H1 (cell line): Measurements from ENCODE around the gene SLAMF6. TPM values are rescaled to one million over a fixed set of nuclear protein-coding genes. Genes with fewer than 3 reads are reported as not detected.

Experiments
- CTCF ChIA-PET: fragments of 300-600 bp; sonication (Branson Sonifier 250); formaldehyde crosslinking; loops from one replicate; lab custom pipeline; 2021; ENCODE audit not compliant: partially characterized antibody; lab: Charles Lee
- POLR2A ChIA-PET: fragments of 300-600 bp; sonication (Branson Sonifier 250); formaldehyde crosslinking; loops from one replicate; lab custom pipeline; 2021; ENCODE audit warnings: inconsistent platforms; ENCODE audit not compliant: partially characterized antibody; lab: Charles Lee
- DNase-seq, 2 experiments: peaks; one replicate each; pipeline versions ENCODE4 v3.0.0 to v3.0.0-alpha.2; 2010 to 2022; ENCODE audit warnings: low spot score in 2 of 2, low read depth in 1 of 2, mixed read lengths in 1 of 2
- FAIRE-seq: peaks from 2 replicates; lab custom pipeline; 2011; peaks lifted over from hg19 to GRCh38; lab: Jason Lieb, UNC
- H2AFZ ChIP-seq: 2 replicates; pipeline ENCODE4 v1.8.1; 2012; ENCODE audit warnings: low read length, inconsistent platforms
- H2AK5ac ChIP-seq: 2 replicates; pipeline ENCODE4 v1.6.1; 2013; ENCODE audit warnings: low read depth, low read length
- H2BK120ac ChIP-seq: replicated peaks from 2 replicates; pipeline ENCODE3; 2013; ENCODE audit warnings: low read depth, low read length, inconsistent platforms
- H2BK12ac ChIP-seq: 2 replicates; pipeline ENCODE4 v1.6.1; 2013; ENCODE audit warnings: low read depth, low read length
- H2BK15ac ChIP-seq: 2 replicates; pipeline ENCODE4 v1.6.1; 2013; ENCODE audit warnings: low read length
- H2BK20ac ChIP-seq: 2 replicates; pipeline ENCODE4 v1.6.1; 2013; ENCODE audit warnings: low read length
- H2BK5ac ChIP-seq: 2 replicates; pipeline ENCODE4 v1.6.1; 2013; ENCODE audit warnings: low read depth, low read length
- H3K14ac ChIP-seq: 2 replicates; pipeline ENCODE4 v1.6.1; 2013; ENCODE audit warnings: inconsistent platforms; ENCODE audit not compliant: insufficient read length
- H3K18ac ChIP-seq: 2 replicates; pipeline ENCODE4 v1.6.1; 2013; ENCODE audit warnings: low read length; ENCODE audit errors: extremely low read depth
- H3K23ac ChIP-seq: 2 replicates; pipeline ENCODE4 v1.6.1; 2013; ENCODE audit warnings: inconsistent platforms; ENCODE audit not compliant: insufficient read length
- H3K23me2 ChIP-seq: 2 replicates; pipeline ENCODE4 v1.6.1; 2013; ENCODE audit warnings: low read depth, low read length
- H3K27ac ChIP-seq: 2 replicates; pipeline ENCODE4 v1.6.1; 2011; ENCODE audit warnings: low read depth, low read length, inconsistent platforms
- H3K27me3 ChIP-seq, 4 experiments: replicated peaks in 1 of 4; 1 replicate in 1 of 4; 2 replicates in 3 of 4; pipeline versions ENCODE4 v1.6.1 to v1.8.1; 2011 to 2013; ENCODE audit warnings: low read length in 3 of 4, mild to moderate bottlenecking in 3 of 4, inconsistent platforms in 2 of 4, mixed read lengths in 2 of 4, moderate library complexity in 1 of 4; ENCODE audit not compliant: control insufficient read depth in 3 of 4, insufficient read depth in 3 of 4; ENCODE audit errors: extremely low read depth in 1 of 4
- H3K36me3 ChIP-seq, 4 experiments: 2 replicates each; pipeline versions ENCODE4 v1.6.1 to v1.8.1; 2011 to 2013; ENCODE audit warnings: mild to moderate bottlenecking in 4 of 4, low read length in 3 of 4, moderate library complexity in 2 of 4, control low read depth in 1 of 4, inconsistent platforms in 1 of 4; ENCODE audit not compliant: insufficient read depth in 4 of 4, control insufficient read depth in 2 of 4
- H3K4ac ChIP-seq: replicated peaks from 2 replicates; pipeline ENCODE3; 2013; ENCODE audit warnings: low read length, low read depth, mixed read lengths, inconsistent platforms; ENCODE audit not compliant: insufficient read length
- H3K4me1 ChIP-seq, 4 experiments: replicated peaks in 1 of 4; 1 replicate in 1 of 4; 2 replicates in 3 of 4; pipeline versions ENCODE4 v1.6.1 to v1.8.1; 2011 to 2013; ENCODE audit warnings: low read length in 3 of 4, inconsistent platforms in 2 of 4, mixed read lengths in 1 of 4; ENCODE audit not compliant: insufficient read depth in 4 of 4, control insufficient read depth in 3 of 4
- H3K4me2 ChIP-seq, 2 experiments: 2 replicates each; pipeline versions ENCODE4 v1.6.1 to v1.8.1; 2011 to 2013; ENCODE audit warnings: low read depth in 2 of 2, low read length in 2 of 2, control low read depth in 1 of 2, inconsistent platforms in 1 of 2, mild to moderate bottlenecking in 1 of 2; ENCODE audit not compliant: insufficient read depth in 1 of 2
- H3K4me3 ChIP-seq, 4 experiments: fragments of 200-600, 300-600 bp in 1 of 4; sonication (generic), shearing (Covaris generic), sonication (Bioruptor Twin) in 1 of 4; 2 replicates each; pipeline versions ENCODE4 v1.5.1 to v1.8.1; 2011 to 2016; ENCODE audit warnings: low read length in 4 of 4, low read depth in 3 of 4, control low read depth in 2 of 4, inconsistent platforms in 2 of 4, mild to moderate bottlenecking in 2 of 4, mixed read lengths in 1 of 4, moderate library complexity in 1 of 4; ENCODE audit not compliant: insufficient read depth in 2 of 4; ENCODE audit errors: extremely low read depth in 1 of 4
- H3K56ac ChIP-seq: replicated peaks from 2 replicates; pipeline ENCODE3; 2013; ENCODE audit warnings: low read depth, mild to moderate bottlenecking, mixed read lengths, low read length, inconsistent platforms; ENCODE audit not compliant: insufficient read length
- H3K79me1 ChIP-seq: 2 replicates; pipeline ENCODE4 v1.6.1; 2013; ENCODE audit warnings: low read depth, low read length, control low read depth
- H3K79me2 ChIP-seq, 2 experiments: 2 replicates each; pipeline versions ENCODE4 v1.6.1 to v1.8.1; 2012 to 2013; ENCODE audit warnings: low read length in 2 of 2, mild to moderate bottlenecking in 2 of 2, inconsistent platforms in 1 of 2; ENCODE audit not compliant: insufficient read depth in 2 of 2, control insufficient read depth in 1 of 2
- H3K9ac ChIP-seq, 4 experiments: replicated peaks in 1 of 4; 1 replicate in 1 of 4; 2 replicates in 3 of 4; pipeline versions ENCODE4 v1.6.1 to v1.8.1; 2011 to 2013; ENCODE audit warnings: low read depth in 3 of 4, low read length in 3 of 4, control low read depth in 2 of 4, mild to moderate bottlenecking in 2 of 4, moderate library complexity in 2 of 4, inconsistent platforms in 1 of 4; ENCODE audit errors: extremely low read depth in 1 of 4
- H3K9me3 ChIP-seq, 2 experiments: 2 replicates each; pipeline versions ENCODE4 v1.6.1 to v1.8.1; 2012 to 2013; ENCODE audit warnings: mild to moderate bottlenecking in 2 of 2, moderate library complexity in 2 of 2, control low read depth in 1 of 2, inconsistent platforms in 1 of 2, low read depth in 1 of 2, low read length in 1 of 2, mixed read lengths in 1 of 2; ENCODE audit not compliant: insufficient read depth in 2 of 2
- H4K20me1 ChIP-seq, 2 experiments: replicated peaks in 1 of 2; 2 replicates each; pipeline versions ENCODE3 to v1.8.1; 2011 to 2013; ENCODE audit warnings: inconsistent platforms in 2 of 2, low read length in 2 of 2, mild to moderate bottlenecking in 1 of 2; ENCODE audit not compliant: insufficient read depth in 2 of 2, control insufficient read depth in 1 of 2
- H4K5ac ChIP-seq: 2 replicates; pipeline ENCODE4 v1.6.1; 2013; ENCODE audit warnings: low read length, low read depth, mixed read lengths, inconsistent platforms; ENCODE audit not compliant: insufficient read length
- H4K8ac ChIP-seq: 2 replicates; pipeline ENCODE4 v1.8.0; 2013; ENCODE audit warnings: mild to moderate bottlenecking, moderate library complexity, low read length, inconsistent platforms; ENCODE audit not compliant: insufficient read depth; ENCODE audit errors: extremely low read depth
- H4K91ac ChIP-seq: replicated peaks from 2 replicates; pipeline ENCODE3; 2013; ENCODE audit warnings: low read length, mixed read lengths, inconsistent platforms; ENCODE audit not compliant: insufficient read length
- BCL11A ChIP-seq, 2 experiments: IDR thresholded peaks; one replicate each; pipeline ENCODE4 v1.6.1; 2011; ENCODE audit warnings: low read depth in 2 of 2, low read length in 2 of 2, mild to moderate bottlenecking in 2 of 2
- CBX8 ChIP-seq: fragments of 300-800, 300-1000 bp; sonication (generic); IDR thresholded peaks from 2 replicates; pipeline ENCODE4 v1.7.1; 2016; ENCODE audit warnings: low read depth, low read length, borderline replicate concordance
- CTBP2 ChIP-seq: IDR thresholded peaks from 2 replicates; pipeline ENCODE4 v1.7.0; 2011; ENCODE audit warnings: borderline replicate concordance, mild to moderate bottlenecking, moderate library complexity, mixed read lengths, low read length; ENCODE audit not compliant: insufficient read depth, insufficient read length
- HDAC6 ChIP-seq: IDR thresholded peaks from one replicate; pipeline ENCODE4 v1.7.1; 2012; ENCODE audit warnings: low read depth, mild to moderate bottlenecking, inconsistent platforms, low read length, moderate library complexity
- KDM4A ChIP-seq: IDR thresholded peaks from one replicate; pipeline ENCODE4 v1.7.1; 2012; ENCODE audit warnings: low read depth, mild to moderate bottlenecking, moderate library complexity, low read length, inconsistent platforms; ENCODE audit not compliant: severe bottlenecking
- RBBP5 ChIP-seq: IDR thresholded peaks from 2 replicates; pipeline ENCODE4 v1.7.1; 2012; ENCODE audit warnings: low read depth, mild to moderate bottlenecking, inconsistent platforms, low read length, moderate library complexity, borderline replicate concordance
- RXRA ChIP-seq: IDR thresholded peaks from 2 replicates; pipeline ENCODE4 v1.6.1; 2011; ENCODE audit warnings: low read depth, mild to moderate bottlenecking, low read length, moderate library complexity; ENCODE audit not compliant: insufficient read depth
- TAF1 ChIP-seq: IDR thresholded peaks from 2 replicates; pipeline ENCODE4 v1.6.1; 2011; ENCODE audit warnings: mild to moderate bottlenecking, low read depth, low read length
- YY1 ChIP-seq: IDR thresholded peaks from 2 replicates; pipeline ENCODE4 v1.6.1; 2011; ENCODE audit warnings: low read depth, mild to moderate bottlenecking, low read length
- WGBS, 2 experiments: shearing (Covaris generic) in 1 of 2; methylation state at CpG; one replicate each; pipeline versions ENCODE4 v1.1.6 to v1.1.7; 2013 to 2015; ENCODE audit warnings: low lambda C conversion rate in 2 of 2, mixed read lengths in 2 of 2, inconsistent platforms in 1 of 2, low coverage in 1 of 2, missing lambda C conversion rate in 1 of 2; ENCODE audit not compliant: insufficient replicate concordance in 2 of 2, insufficient coverage in 1 of 2, insufficient read length in 1 of 2; ENCODE audit errors: extremely low coverage in 1 of 2, missing lambda C conversion rate in 1 of 2; 5-methylcytosine and 5-hydroxymethylcytosine counted together
- polyA plus RNA-seq, 7 experiments: library from polyadenylated mRNA; depleted of rRNA in 3 of 7; stranded (reverse) in 5 of 7; unstranded in 2 of 7; fragments of >200 nt in 5 of 7; fragments of 200-250 nt in 2 of 7; gene quantifications; 1 replicate in 5 of 7; 2 replicates in 1 of 7; 4 replicates in 1 of 7; pipeline versions ENCODE4 v1.2.1 to v1.2.3, GENCODE V29; 2011 to 2013; ENCODE audit warnings: missing spikeins in 2 of 7, mixed read lengths in 2 of 7
- total RNA-seq: library from RNA; stranded (reverse); fragmentation: NEBNext Ultra II Directional; extraction: Animal tissue kit (Norgen Biotek cat#: 25700); gene quantifications from 2 replicates; pipeline ENCODE4 v1.2.1, GENCODE V29; 2021
- TF ChIP-seq, protein P1 (sequence below): IDR thresholded peaks from 2 replicates; pipeline ENCODE4 v1.6.1; 2011; ENCODE audit warnings: low read depth, mild to moderate bottlenecking, low read length; ENCODE audit not compliant: insufficient read depth
- TF ChIP-seq, protein P2 (sequence below), 3 experiments: IDR thresholded peaks; 1 replicate in 2 of 3; 2 replicates in 1 of 3; pipeline versions ENCODE4 v1.5.1 to v1.6.1; 2011; ENCODE audit warnings: low read length in 3 of 3, mild to moderate bottlenecking in 3 of 3, inconsistent platforms in 2 of 3, low read depth in 1 of 3, moderate library complexity in 1 of 3; ENCODE audit not compliant: insufficient read depth in 1 of 3; ENCODE audit errors: control extremely low read depth in 1 of 3

The SLAMF6 gene
- total and polyA plus RNA-seq, 2 of the 8 experiments (the other 6 are each of a cell fraction or from before 2014, with no cell fraction given): not detected

DNA sequence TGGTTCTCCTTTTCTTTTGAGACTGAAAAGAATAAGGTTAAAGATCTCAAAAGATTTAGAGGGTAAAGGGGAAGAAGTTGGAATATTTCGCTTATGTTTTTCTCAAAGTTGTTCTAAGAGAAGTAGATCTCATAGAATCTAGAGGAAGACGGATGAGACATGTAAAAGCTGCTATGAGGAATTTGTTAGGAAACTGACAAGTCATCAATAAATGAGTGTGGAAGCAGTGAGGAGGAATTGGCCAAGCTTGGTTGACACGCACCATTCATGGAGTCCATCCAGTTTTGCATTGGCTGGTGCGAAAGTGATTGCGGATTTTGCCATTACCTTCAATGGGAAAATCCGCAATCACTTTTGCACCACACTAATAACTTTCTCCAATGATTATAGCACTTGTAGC is 20.0 kb downstream of the SLAMF6 start:
- H3K27ac ChIP-seq: no peak overlapping the region
- no peaks in the 10 kb centered on the region for H3K36me3 ChIP-seq
- no peak overlapping the region for H2BK5ac ChIP-seq
- H3K4ac ChIP-seq: no peak overlapping the region
- DNase-seq (no peak), FAIRE-seq (no peak)
- no peak overlapping the region for H3K56ac ChIP-seq
- no peak overlapping the region for H2BK15ac ChIP-seq
- H4K5ac ChIP-seq: no peak overlapping the region
- no peaks in the 10 kb centered on the region for H3K79me1 ChIP-seq
- H3K14ac ChIP-seq: no peak overlapping the region
- H4K20me1 ChIP-seq: no peaks in the 10 kb centered on the region
- ChIA-PET POLR2A (no interaction called here), CTCF (interaction anchor here (0.9 to 1.3 kb wide), 2 partner anchors 46 to 178 kb away, joined by 3 read pairs; no protein-coding TSS in a partner anchor)
- H3K18ac ChIP-seq: no peak overlapping the region
- no peak overlapping the region for H3K4me3 ChIP-seq
- no peak overlapping the region for H2AFZ ChIP-seq
- no peak overlapping the region for H2BK12ac ChIP-seq
- no peak overlapping the region for H4K8ac ChIP-seq
- H3K4me1 ChIP-seq: no peaks in the 10 kb centered on the region
- H3K23me2 ChIP-seq: no peaks in the 10 kb centered on the region
- 0 out of 4 replicates have a peak, but pooled peaks cover 0 to 4% of the 10 kb centered on the region in 2 experiments for H3K9me3 ChIP-seq
- no peak overlapping the region for H3K9ac ChIP-seq
- no peak overlapping the region for H4K91ac ChIP-seq
- no peak overlapping the region for H2BK20ac ChIP-seq
- H3K23ac ChIP-seq: no peak overlapping the region
- no peak overlapping the region for H2BK120ac ChIP-seq
- H3K27me3 ChIP-seq: peaks cover 0 to 1% (median 0%) of the 10 kb centered on the region in 4 experiments; a peak in 1 of 7 replicates
- 94% methylated on average over 6 of the region's 6 CpGs; no CpG with 5 or more reads in 1 of the 2 experiments for WGBS, 2 experiments
- H2AK5ac ChIP-seq: no peak overlapping the region
- no peak overlapping the region for H3K4me2 ChIP-seq
- H3K79me2 ChIP-seq: no peaks in the 10 kb centered on the region
- no peak for TF ChIP-seq TAF1
- no peak for TF ChIP-seq CBX8
- no peak for TF ChIP-seq RBBP5
- no peak for TF ChIP-seq BCL11A (IDR thresholded peaks at IDR 0.05; ENCODE audit: low read depth in 2 of 2, low read length in 2 of 2)
- no peak for TF ChIP-seq KDM4A
- TF ChIP-seq, protein P1, sequence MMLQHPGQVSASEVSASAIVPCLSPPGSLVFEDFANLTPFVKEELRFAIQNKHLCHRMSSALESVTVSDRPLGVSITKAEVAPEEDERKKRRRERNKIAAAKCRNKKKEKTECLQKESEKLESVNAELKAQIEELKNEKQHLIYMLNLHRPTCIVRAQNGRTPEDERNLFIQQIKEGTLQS: no peak
- no peak for TF ChIP-seq CTBP2
- no peak for TF ChIP-seq HDAC6
- no peak for TF ChIP-seq YY1
- TF ChIP-seq, protein P2, sequence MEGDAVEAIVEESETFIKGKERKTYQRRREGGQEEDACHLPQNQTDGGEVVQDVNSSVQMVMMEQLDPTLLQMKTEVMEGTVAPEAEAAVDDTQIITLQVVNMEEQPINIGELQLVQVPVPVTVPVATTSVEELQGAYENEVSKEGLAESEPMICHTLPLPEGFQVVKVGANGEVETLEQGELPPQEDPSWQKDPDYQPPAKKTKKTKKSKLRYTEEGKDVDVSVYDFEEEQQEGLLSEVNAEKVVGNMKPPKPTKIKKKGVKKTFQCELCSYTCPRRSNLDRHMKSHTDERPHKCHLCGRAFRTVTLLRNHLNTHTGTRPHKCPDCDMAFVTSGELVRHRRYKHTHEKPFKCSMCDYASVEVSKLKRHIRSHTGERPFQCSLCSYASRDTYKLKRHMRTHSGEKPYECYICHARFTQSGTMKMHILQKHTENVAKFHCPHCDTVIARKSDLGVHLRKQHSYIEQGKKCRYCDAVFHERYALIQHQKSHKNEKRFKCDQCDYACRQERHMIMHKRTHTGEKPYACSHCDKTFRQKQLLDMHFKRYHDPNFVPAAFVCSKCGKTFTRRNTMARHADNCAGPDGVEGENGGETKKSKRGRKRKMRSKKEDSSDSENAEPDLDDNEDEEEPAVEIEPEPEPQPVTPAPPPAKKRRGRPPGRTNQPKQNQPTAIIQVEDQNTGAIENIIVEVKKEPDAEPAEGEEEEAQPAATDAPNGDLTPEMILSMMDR (IDR thresholded peaks at IDR 0.05; ENCODE audit: control extremely low read depth in 1 of 3, insufficient read depth in 1 of 3, low read depth in 1 of 3, low read length in 3 of 3): no peak
- no peak for TF ChIP-seq RXRA
